Left ventricle myocardium inferior (tissue), 1 donor: ENCODE data around the gene IL31RA. TPM values are rescaled to one million over a fixed set of nuclear protein-coding genes. Genes with fewer than 3 reads are reported as not detected.

Experiments used
- DNase-seq: peaks from one replicate; pipeline ENCODE4 v3.0.0-alpha.2; 2020
- H3K27ac ChIP-seq: fragments of 200-600 bp; replicated peaks from 2 replicates; pipeline ENCODE4 v1.8.0; 2021
- H3K27me3 ChIP-seq: fragments of 200-600 bp; 2 replicates; pipeline ENCODE4 v1.8.0; 2021; ENCODE audit warnings: low read depth
- H3K36me3 ChIP-seq: fragments of 200-600 bp; 2 replicates; pipeline ENCODE4 v1.8.0; 2021
- H3K4me1 ChIP-seq: fragments of 200-600 bp; 2 replicates; pipeline ENCODE4 v1.8.0; 2021
- H3K4me3 ChIP-seq: fragments of 200-600 bp; 2 replicates; pipeline ENCODE4 v1.8.0; 2021; ENCODE audit warnings: mild to moderate bottlenecking, moderate library complexity
- H3K9me3 ChIP-seq: fragments of 200-600 bp; replicated peaks from 2 replicates; pipeline ENCODE4 v1.8.0; 2021
- CTCF ChIP-seq: fragments of 200-600 bp; IDR thresholded peaks from 2 replicates; pipeline ENCODE4 v1.8.0; 2021; ENCODE audit warnings: antibody characterized with exemption, mild to moderate bottlenecking, borderline replicate concordance
- intact Hi-C: fragments of 100-400 bp; cut with micrococcal nuclease; formaldehyde crosslinking; loops from one replicate; pipeline ENCODE4 v1.11.0; 2022
- total RNA-seq: library from RNA; stranded (reverse); fragmentation: NEBNext Ultra II Directional; extraction: Animal tissue kit (Norgen Biotek cat#: 25700); gene quantifications from one replicate; pipeline ENCODE4 v1.2.1, GENCODE V29; 2021
- donor health status: DM: no; HTN: yes; CAD: no; lungs with severe emphysema.

The IL31RA gene
- total RNA-seq, 1 donor from 2014 or later: 0.27 TPM

GRCh38 chr5:55821731-55822512 is 29.2 kb upstream of the IL31RA start:
- H3K27me3 ChIP-seq: peaks cover 69% of the 10 kb centered on the region
- no peak for TF ChIP-seq CTCF
- intact Hi-C loops: no loop called here
- no peak overlapping the region for H3K27ac ChIP-seq
- no peak for DNase-seq
- H3K36me3 ChIP-seq: no peaks in the 10 kb centered on the region
- H3K4me1 ChIP-seq: peaks cover 6% of the 10 kb centered on the region
- no peaks in the 10 kb centered on the region for H3K9me3 ChIP-seq
- peak overlapping the region; percentile 63 for H3K4me3 ChIP-seq

DNA sequence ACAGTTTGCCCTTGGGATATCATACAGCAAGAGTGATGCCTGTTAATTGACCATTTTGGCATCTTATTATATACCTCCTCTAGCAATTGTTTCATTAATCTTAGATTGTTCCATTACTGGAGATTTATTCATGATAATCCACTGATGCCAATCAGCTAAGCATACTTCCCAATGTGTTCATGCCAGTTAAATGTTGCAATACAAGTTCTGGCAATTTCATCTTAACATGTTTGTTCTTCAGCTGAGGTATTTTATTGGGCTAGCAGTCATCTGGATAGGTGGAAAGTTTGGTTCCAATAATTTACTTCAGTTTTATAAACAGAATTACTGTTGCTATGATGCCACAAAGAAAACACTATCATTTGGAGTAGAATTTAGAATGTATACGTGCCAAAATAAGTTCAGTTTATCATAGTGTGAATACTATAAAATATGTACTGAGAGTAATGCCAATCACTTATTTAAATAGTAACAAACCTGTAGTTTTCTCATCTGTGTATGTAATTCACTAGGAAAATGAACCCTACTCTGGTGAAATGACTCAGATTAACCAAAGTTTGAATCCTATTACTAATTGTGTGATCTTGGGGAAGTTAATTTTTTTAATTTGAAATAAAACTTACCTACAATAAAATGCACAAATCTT is 27.9 kb upstream of the IL31RA start:
- Histone ChIP-seq H3K9me3 (no peaks in the 10 kb centered on the region), H3K36me3 (no peaks in the 10 kb centered on the region), H3K4me3 (no peak overlapping the region), H3K27me3 (peaks cover 69% of the 10 kb centered on the region), H3K4me1 (peaks cover 6% of the 10 kb centered on the region), H3K27ac (no peak overlapping the region)
- no peak for DNase-seq
- TF ChIP-seq CTCF: no peak
- intact Hi-C loops: no loop called here

- H3K4me1 ChIP-seq: no peaks in the 10 kb centered on the region
- no peaks in the 10 kb centered on the region for H3K36me3 ChIP-seq
- H3K4me3 ChIP-seq: no peak overlapping the region
- no peak for TF ChIP-seq CTCF
- DNase-seq: no peak
- no peak overlapping the region for H3K27ac ChIP-seq
- peaks cover 23% of the 10 kb centered on the region for H3K27me3 ChIP-seq
- intact Hi-C loops: no loop called here
- H3K9me3 ChIP-seq: no peaks in the 10 kb centered on the region
These were observed 21.2 kb upstream of the IL31RA start for GRCh38 chr5:55829956-55830355.

- H3K27me3 ChIP-seq: peaks cover 10% of the 10 kb centered on the region
- intact Hi-C loops: no loop called here
- no peaks in the 10 kb centered on the region for H3K9me3 ChIP-seq
- no peaks in the 10 kb centered on the region for H3K36me3 ChIP-seq
- no peak overlapping the region for H3K27ac ChIP-seq
- no peak for DNase-seq
- H3K4me1 ChIP-seq: no peaks in the 10 kb centered on the region
- no peak overlapping the region for H3K4me3 ChIP-seq
- TF ChIP-seq CTCF: no peak
These were observed 18.7 kb upstream of the IL31RA start for GRCh38 chr5:55832446-55832845.

- no peaks in the 10 kb centered on the region for H3K4me1 ChIP-seq
- intact Hi-C loops: no loop called here
- no peak for TF ChIP-seq CTCF
- H3K36me3 ChIP-seq: no peaks in the 10 kb centered on the region
- H3K4me3 ChIP-seq: no peak overlapping the region
- DNase-seq: no peak
- peaks cover 6% of the 10 kb centered on the region for H3K27me3 ChIP-seq
- H3K9me3 ChIP-seq: no peaks in the 10 kb centered on the region
- H3K27ac ChIP-seq: no peak overlapping the region
These were observed 15.0 kb upstream of the IL31RA start for GRCh38 chr5:55836191-55836590.
